RKO (cell line): ENCODE data around the gene PXDN.
"Not testable (repeated sequence)": the region's sequence is repeated elsewhere in the genome, so short reads cannot be mapped to it uniquely, and the experiment has no call there.

Experiments used
- DNase-seq: peaks from one replicate; pipeline ENCODE4 v3.0.0-alpha.2; 2016; ENCODE audit warnings: low spot score

PXDN gene

DNA sequence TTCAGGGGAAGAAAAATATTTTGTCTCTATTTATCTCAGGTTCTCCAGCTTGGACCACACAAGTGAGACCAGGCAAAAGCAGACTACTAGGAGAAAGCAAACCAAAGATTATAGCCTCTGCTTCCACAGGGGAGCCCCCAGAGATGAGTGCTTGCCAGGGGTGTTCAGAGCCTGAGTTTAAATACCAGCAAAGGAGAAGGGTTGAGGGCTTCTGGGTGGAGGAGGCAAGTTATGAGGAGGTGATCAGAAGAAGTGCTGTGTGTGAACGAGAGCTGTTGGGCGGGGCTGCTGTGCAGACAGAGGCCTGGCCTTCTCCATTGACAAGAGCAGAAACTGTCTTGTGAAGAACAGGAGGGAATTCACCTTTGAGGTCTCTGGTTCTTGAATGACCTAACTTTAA, 32.8 kb upstream of the PXDN start:
- DNase-seq, result no peak

DNA sequence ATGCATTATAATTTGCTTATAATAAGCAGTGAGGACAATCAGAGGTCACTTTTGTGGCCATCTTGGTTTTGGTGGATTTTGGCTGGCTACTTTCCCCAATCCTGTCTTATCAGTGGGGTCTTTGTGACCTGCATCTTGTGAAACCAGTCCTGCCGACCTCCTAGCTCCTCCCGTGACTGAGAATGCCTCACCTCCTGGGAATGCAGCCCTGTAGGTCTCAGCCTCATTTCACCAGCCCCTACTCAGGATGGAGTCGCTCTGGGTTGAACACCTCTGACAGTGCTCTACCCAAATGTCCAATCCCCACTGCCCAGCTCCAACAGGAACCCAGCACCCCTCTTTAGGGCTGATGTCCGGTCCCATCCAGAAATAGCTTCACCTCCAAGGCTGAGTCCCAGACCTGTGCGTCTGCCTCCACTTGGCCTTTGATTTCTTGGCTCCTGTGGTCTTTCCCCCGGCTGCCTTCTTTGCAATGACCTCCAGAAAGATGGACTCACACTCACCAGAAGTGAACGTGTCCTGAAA, 31.3 kb upstream of the PXDN start:
- DNase-seq, result no peak

DNA sequence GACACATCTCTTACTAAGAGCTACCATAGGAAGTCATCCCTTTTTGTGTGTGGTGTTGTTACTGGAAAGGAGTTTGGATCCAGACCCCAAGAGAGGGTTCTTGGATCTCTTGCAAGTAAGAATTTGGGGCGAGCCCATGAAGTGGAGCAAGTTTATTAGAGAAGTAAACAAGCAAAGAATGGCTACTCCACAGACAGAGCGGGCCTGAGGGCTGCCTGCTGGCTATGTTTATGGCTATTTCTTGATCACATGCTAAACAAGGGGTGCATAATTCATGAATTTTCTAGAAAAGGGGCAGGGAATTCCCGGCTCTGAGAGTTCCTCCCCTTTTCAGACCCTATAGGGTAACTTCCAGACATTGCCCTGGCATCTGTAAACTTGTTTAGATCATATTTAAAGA, 30.6 kb upstream of the PXDN start:
- DNase-seq, result no peak

DNA sequence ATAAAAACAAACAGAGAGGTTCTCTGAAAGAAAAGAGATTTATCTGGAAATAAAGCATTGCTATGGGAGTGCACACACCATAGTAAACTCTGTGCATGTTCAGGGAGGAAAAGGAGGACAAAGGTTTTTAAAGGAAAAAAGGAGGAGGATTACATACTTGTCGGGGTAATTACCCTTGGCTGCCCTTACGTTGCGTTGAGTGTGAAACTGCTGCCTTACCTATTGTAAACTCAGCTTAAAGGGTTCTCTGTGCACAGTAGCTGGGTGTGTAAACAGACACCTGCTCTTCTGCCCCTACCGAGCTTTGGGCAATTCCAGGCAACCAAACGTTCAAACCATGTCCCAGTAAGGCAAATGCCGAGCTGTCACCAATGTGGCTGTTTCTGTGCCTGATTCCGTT, 29.6 kb upstream of the PXDN start:
- no peak for DNase-seq

DNA sequence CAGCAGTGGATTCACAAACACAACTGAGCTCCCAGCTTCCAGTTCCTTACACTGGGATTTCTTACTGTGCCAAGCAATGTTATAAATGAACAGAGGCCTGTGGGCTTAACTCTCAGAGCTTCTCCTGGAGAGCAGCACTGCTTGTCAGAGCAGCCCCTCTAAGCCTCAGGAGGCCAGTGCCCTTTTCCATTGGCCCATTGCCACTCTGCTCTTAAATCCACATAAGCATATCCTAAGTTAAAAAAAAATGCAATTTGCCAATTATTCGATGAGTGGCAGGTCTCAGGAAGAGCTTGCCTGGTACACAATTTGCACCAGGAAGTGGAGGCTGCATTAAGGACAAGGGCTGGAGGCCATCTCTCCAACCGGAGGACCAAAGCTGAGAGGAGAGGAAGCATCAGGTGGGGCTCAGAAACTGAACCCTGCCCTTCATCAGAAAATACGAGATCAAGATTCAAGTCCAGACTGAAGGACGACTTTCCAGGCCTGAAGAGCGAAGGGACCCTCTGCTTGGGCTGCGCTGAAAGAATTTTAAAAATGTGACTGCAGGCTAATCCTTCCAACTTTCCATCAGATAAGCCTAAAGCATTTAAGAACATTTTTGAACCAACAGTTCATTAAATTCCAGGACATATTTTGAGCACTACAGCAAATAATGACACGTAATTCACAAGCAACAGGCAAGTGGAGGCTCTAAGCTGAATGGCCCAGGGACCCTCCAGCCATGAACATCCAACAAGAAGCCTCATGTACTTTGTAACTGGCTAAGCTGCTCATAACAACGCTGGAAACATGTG, 28.4 kb upstream of the PXDN start:
- DNase-seq, result no peak

DNA sequence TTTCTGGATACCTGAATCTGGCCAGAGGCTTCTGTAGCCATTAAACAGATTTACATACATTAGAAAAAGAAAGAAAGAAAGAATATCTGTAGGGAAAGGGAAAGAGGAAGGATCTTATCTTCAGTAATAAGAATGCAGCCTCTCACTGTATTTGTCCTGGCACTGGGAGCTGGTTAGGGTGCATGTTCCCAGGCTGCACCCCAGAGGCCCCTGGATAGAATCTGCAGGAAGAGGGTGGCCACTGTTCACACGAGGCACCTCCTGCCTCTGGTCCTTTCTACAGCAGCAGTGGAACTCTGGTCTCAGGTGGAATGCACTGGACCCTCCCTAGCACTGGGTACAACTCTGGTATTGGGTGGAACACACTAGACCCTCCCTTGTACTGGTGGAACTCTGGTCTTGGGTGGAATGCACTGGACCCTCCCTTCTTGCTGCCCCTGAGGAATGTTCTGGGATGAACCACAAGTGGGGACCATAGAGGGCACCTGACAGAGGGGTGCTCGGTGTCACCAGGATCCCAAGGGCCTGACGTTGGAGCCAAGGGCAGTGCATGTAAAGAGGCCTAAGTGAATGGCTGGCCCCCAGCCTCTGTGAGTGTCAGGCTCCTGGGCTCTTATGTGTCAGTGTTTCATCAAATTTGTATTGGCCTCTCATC, 27.4 kb upstream of the PXDN start:
- DNase-seq, result no peak

DNA sequence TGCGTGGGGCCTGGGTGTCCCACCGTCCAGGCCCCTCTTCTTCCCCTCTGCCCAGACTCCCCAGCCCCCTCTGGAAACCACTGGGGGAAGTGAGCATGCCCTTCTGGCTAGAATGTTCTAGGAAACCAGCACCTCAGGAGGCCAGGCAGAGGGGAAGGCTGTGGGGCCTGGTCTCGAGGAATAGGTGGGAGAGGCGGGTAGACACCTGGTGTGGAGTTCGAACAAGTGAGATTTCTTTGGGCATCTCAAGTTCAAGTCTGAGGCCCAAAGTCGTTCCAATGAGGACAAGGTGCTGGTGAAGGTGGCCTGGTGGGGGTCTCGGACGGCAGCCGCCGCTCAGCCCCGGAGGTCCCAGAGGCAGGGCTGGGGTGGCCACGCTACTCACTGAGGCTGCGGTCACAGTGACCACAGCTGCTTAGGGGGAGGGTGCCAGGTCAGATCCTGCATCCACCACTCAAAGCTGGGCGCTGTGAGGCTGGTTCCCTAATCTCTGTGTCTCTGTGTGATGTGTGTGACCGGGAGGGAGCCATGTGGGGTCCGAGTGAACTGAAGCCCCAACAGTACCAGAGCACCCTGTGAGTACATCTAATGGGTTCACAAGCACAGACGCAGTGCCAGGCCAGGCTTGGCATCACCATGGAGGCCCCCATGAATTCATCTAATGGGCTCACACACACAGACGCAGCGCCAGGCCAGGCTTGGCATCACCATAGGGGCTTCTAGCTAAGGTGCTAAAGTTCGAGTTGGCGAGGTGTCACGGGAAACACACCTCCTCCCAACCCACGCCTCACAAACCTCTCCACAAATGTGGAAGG, 26.5 kb upstream of the PXDN start:
- DNase-seq, result no peak

DNA sequence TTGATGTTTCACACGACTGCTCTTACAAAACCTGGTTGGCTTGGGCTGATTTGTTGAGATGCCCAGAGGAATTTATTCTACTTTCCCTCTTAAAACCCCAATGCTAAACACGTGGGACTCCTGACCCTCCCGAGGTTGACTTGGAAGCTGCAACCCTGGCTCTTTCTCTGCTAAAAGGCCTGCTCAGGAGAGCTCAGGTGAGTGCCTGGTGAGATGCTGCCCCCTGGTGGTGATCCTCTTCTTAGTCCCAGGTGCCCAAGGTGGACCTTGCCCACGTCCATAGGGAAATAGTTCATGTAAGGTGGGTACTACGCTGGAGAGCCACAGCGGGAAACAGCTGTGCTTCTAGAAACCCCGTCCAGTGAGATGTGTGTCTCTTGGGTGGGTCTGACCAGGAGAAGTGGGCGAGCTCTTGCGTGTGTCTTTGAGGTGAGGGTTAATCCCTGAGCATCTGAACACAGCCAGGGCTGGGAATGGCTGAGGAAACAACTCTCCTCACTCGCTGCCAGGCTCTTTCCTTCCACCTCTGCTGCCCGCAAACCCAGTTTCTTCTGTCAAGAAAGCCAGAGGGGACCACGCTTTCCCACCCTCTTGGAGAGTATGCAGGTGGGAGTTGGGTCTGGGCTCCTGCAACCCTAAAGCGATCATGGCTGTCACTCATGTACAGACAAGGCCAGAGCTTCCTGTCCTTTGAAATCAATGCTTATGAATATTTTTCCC, 25.5 kb upstream of the PXDN start:
- DNase-seq, result peak; percentile 23

DNA sequence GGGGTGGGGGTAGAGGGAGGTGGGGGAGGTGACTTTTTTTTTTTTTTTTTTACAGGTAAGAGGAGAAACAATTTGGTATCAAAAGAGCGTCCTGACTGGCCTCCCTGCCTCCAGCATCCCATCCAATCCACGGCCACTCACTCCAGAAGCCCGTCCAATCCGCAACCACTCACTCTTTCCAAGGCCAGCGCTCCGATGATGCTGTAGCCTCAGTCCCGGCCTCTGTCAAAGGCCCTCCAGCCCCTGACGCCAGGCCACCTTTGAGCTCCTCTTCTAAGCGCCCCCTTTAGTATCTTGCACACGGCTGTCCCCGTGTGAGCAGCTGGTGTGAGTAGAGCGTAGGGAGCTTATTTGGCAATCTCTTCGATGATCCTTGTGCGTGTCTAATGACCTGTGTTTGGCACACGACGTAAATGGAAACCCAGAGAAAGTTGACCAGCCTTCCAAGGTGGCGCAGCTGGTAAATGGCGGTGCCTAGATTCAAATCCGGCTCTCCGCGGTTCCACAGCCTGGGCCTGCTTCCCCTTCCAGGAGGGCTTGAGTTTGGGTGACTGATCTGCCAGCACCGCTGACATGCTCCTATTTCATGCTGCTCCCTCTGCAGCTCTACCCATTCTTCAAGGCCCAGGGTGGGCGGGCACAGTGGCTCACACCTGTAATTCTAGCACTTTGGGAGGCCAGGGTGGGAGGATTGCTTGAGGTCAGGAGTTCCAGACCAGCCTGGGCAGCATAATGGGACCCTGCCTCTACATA, 23.8 kb upstream of the PXDN start:
- no peak for DNase-seq

DNA sequence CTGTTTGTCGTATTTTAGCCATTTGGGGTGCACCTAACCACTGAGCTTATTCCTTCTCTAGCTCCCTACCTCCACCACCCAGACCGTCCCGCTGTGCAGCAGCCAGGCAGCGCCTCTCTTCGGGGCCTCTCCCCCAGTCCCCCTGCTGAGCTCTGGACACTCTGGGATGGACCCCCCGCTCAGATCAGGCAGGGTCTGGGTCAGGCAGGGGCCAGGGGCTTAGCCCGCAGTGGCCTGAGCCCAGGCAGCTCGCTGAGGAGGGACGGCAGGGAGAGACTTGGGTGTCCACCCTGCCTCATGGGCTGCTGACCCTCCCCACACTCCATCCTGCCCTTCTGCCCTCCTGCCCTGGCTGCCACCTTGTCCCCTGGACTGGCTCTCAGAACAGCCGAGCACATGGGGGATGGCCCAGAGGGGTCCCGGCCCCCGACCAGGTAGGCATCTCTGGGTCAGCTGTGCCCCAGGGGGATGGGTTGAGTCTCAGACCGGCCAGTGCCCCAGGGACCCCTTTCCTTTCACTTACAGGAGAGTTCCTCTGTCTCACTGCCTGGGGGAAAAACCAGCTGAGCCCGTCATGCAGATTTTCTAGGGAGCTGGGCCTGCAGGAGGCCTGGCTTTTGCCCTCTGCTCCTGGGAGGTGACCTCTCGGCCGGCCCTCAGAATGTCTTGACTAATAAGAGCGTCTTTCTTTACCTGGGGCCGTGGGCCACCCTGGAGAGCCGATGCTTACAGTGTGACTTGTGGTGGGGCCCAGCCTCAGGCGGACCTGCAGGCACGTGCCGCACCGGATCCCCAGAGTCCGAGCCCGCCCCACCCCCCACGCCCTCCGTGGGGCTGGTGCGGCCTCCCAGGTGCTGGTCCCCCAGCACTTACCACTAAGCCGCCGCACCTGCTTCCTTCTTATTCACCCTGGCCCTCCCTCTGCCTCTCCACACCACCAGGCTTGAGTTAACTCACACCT, 22.8 kb upstream of the PXDN start:
- no peak for DNase-seq

DNA sequence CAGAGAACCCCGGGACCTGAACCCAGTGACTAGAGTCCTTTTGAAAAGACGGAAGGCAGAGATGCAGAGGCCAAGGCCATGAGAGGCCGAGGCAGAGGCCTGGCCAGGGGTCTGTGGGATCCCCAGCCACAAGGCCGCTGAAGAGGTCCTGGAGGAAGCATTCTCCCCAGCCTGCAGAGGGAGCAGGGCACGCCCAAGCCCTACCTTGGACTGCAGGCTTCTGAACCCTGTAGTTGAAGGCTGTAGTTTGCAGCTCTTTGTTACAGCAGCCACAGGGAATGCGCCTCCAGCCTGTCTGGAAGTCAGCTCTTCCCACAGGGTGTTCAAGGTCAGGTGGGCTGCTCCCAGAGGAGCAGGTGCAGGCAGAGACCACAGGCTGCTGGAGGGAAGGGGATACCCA, 22.1 kb upstream of the PXDN start:
- DNase-seq, result no peak

DNA sequence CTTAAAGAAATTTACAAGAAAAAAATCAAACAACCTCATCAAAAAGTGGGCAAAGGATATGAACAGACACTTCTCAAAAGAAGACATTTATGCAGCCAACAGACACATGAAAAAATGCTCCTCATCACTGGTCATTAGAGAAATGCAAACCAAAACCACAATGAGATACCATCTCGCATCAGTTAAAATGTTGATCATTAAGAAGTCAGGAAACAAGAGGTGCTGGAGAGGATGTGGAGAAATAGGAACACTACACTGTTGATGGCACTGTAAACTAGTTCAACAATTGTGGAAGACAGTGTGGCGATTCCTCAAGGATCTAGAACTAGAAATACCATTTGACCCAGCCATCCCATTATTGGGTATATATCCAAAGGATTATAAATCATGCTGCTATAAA, 20.9 kb upstream of the PXDN start:
- DNase-seq, result not testable (repeated sequence)

DNA sequence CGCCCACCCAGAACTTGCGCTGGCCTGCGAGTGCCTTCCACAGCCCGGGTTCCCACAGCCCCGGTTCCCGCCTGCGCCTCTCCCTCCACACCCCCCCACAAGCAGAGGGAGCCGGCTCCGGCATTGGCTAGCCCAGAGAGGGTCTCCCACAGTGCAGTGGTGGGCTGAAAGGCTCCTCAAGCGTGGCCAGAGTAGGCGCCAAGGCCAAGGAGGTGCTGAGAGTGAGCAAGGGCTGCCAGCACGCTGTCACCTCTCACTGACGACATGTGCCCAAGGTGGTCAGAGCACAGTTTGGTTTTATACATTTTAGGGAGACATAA, 15.3 kb upstream of the PXDN start:
- no peak for DNase-seq

DNA sequence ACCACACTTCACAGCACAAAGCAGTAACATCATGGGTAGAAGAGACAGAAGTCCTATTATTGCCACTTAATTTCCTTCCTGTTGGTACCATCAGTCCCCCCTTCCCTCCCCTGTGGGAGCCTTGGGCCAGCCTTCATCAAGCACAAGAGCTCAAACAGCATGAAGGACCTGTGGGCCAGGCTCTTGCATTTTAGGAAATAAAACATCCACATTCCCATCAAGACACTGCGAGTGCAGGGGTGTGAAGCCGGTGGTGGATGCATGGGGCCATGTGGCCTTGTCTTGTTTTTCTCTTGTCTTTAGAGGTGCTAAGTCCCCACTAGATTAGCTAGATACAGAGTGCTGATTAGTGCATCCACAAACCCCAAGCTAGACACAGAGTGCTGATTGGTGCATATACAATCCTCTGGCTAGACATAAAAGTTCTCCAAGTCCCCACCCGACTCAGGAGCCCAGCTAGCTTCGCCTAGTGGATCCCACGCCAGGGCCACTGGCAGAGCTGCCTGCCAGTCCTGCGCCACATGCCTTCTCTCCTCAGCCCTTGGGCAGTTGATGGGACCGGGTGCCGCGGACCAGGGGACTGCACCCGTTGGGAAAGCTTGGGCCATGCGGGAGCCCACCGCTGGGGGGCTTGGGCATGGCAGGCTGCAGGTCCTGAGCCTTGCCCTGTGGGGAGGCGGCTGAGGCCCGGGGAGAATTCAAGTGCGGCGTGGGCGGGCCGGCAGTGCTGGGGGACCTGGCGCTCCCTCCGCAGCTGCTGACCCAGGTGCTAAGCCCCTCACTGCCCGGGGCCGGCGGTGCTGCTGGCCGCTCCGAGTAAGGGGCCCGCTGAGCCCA, 14.7 kb upstream of the PXDN start:
- DNase-seq, result no peak

DNA sequence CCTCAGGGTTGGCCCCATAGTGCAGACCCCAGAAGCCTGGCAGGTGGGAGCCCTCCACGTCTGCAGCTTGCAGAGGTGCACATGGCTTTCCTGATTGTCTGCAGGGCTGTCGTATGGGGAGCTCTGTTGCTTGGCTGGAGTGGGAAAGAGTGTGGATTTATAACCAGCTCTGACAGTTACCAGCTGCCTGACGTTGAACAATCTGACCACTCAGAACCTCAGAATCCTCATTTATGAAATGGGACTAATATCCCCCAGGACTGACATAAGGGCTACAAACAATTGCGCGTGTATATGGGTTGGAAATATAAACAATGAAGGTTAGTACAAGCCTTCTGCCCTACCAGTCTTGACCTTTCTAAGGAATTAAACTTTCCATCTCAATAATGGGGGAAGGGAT, 13.9 kb upstream of the PXDN start:
- no peak for DNase-seq

DNA sequence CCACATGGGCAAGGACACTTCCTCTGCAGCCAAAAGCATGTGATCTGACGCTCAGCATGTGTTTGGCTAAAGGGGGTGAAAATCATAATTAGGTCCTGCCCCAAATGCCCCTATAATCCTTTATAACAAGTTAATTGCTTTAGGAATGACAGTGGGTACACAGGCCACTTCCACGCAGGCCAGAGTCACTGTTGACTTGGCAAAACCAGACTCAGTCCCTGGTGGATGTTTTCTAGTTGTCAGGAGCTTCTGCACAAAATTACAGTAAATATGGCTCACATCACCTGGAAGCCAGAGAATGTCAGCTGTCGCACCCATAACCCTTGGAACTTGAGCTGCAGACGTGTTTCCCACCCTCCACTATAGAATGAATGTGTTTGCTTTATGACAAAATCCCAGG, 13.3 kb upstream of the PXDN start:
- DNase-seq, result no peak

DNA sequence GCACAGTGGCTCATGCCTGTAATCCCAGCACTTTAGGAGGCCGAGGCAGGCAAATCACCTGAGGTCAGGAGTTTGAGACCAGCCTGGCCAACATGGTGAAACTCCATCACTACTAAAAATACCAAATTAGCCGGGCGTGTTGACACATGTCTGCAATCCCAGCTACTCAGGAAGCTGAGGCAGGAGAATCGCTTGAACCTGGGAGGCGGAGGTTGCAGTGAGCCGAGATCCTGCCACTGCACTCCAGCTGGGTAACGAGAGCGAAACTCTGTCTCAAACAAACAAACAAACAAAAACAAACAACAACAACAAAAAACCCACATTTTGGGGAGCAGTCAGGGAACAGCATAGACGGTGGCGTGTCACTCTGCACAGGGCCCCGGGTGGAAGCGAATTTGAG, 12.8 kb upstream of the PXDN start:
- not testable (repeated sequence) for DNase-seq

DNA sequence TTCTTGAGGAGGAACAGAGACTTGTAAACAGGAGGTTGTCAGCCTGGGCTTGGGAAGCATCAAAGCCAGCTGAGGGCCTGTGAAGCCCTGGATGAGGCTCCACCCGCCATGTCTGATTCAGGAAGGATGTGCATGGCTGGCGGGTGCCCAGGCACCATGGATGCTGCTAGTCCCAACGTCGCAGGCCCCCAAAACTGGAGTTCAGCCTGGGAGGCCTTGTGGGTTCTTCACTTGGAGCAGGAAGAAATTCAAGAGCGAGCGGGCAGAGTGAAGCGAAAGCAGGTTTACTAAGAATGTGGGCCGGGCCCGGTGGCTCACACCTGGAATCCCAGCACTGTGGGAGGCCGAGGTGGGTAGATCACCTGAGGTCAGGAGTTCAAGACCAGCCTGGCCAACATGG, 12.1 kb upstream of the PXDN start:
- no peak for DNase-seq

DNA sequence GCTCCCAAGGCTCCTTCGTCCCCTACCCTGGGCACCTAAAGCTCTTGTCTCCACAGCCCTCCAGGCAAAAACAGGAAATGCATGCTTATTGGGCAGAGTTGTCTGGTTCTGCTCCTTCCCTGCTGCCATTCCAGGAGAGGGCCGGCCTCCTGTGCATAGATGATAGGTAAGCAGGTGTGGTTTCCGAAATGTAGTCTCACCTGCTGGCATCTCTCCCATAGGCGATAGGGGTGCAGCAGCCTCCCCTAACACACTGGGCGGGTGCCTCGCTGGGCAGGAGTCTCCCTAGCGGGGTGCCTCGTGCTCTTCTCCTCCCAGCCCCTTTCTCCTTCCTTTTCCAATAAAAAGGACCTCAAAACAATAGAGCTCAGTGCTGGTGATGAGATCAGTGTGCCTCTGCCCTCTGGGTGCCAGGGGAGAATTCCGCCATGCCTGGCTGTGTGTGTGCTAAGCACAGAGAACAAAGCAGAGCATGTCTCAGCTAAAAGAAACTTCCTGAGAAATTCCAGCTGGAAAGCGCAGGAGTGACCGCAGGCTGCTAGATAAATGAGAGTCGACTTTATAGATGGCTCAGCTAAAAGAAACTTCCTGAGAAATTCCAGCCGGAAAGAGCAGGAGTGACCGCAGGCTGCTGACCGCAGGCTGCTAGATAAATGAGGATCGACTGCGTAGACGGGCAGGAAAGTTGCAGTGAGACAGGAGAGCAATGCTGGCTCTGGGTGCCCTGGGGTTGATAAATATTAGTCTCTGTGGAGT, 11.3 kb upstream of the PXDN start:
- no peak for DNase-seq
